Prostate gland (tissue), 2 donors: ENCODE data around the gene KANK4. TPM values are rescaled to one million over a fixed set of nuclear protein-coding genes. Genes with fewer than 3 reads are reported as not detected.

ENCODE experiments used
- DNase-seq: peaks from one replicate; pipeline ENCODE4 v3.0.0-alpha.2; 2019; ENCODE audit warnings: low spot score
- H3K27ac ChIP-seq, 2 donors: fragments of 200-600 bp; sonication (generic); 2 replicates each; pipeline ENCODE4 v1.5.1; 2017 to 2019
- H3K27me3 ChIP-seq: fragments of 200-600 bp; sonication (generic); replicated peaks from 2 replicates; pipeline ENCODE4 v1.5.1; 2019; ENCODE audit not compliant: insufficient read depth
- H3K36me3 ChIP-seq, 2 donors: fragments of 200-600 bp; sonication (generic); 1 replicate in 1 of 2; 2 replicates in 1 of 2; pipeline versions ENCODE4 v1.5.1 to v1.8.1; 2017 to 2019
- H3K4me1 ChIP-seq: fragments of 200-600 bp; sonication (generic); replicated peaks from 2 replicates; pipeline ENCODE4 v1.5.1; 2019
- H3K4me3 ChIP-seq, 2 donors: fragments of 200-600 bp; sonication (generic); 2 replicates each; pipeline ENCODE4 v1.5.1; 2017 to 2019
- H3K9me3 ChIP-seq: fragments of 200-600 bp; sonication (generic); 2 replicates; pipeline ENCODE4 v1.5.1; 2017
- POLR2A ChIP-seq: fragments of 450-650 bp; IDR thresholded peaks from one replicate; pipeline ENCODE4 v1.6.1; 2016; ENCODE audit warnings: antibody characterized with exemption, mild to moderate bottlenecking
- POLR2AphosphoS5 ChIP-seq: sonication (generic); formaldehyde crosslinking; IDR thresholded peaks from one replicate; pipeline ENCODE4 v1.6.1; 2017; ENCODE audit warnings: antibody characterized with exemption
- WGBS: methylation state at CpG from one replicate; pipeline ENCODE4 v1.1.5; 2018; 5-methylcytosine and 5-hydroxymethylcytosine counted together
- intact Hi-C: fragments of 100-400 bp; cut with DNase I; formaldehyde crosslinking; loops from one replicate; pipeline ENCODE4 v1.14.2; 2022
- total RNA-seq, 2 donors: library from RNA; depleted of rRNA; stranded (reverse); fragments of >200 nt; gene quantifications; one replicate each; pipeline ENCODE4 v1.1.0, GENCODE V29; 2016
- TF ChIP-seq, protein P1 (sequence below), 4 experiments: fragments of 200-600 bp in 2 of 4; fragments of 450-650 bp in 2 of 4; sonication (generic) in 2 of 4; IDR thresholded peaks; 1 replicate in 3 of 4; 2 replicates in 1 of 4; pipeline ENCODE4 v1.5.1; 2016 to 2019; ENCODE audit warnings: antibody characterized with exemption in 4 of 4, mild to moderate bottlenecking in 2 of 4, moderate library complexity in 2 of 4

The KANK4 gene
- total RNA-seq, 2 donors from 2014 or later, result 6.1 to 6.8 TPM

DNA sequence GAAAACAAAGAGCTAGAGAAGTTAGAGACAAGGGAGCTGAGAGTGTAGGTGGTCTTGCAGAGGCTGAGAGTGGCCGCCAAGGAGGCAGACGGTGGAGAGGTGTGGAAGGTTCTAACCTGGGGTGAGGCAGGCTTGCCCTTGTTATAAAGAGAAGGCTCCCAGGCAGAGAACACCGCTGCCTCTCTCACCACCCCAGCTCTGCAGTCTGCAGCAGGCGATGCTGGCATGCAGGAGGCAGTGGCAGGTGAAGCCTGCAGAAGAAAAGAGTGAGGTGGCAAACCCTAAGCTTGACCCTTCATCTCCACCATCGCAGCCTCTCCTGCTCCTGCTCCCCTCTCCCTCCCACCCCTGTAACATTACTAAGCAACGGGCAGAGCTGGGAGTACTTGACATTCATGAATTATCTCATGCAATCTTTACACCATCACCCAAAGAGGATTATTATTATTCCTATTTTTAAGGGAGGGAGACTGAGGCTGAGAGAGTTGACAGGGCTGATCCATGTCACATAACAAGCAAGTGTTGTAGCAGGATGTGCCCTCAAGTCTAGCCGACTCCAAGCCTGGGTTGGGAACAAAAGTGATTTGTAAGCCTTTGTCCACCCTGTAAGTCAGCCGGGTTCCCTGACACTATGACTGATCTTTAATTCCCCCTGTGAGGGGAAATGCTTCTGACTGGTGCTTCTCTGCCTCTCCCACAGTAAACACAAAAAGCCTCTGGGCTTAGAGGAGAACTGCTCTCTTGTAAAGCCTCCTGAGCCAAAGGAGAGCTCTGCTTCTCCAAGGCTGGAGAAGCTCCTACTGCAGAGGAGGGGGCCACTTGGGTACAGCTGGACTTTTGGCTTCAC is 36.1 kb downstream of the KANK4 start:
- WGBS, result 62% methylated on average over 8 of the region's 8 CpGs
- H3K27me3 ChIP-seq, result no peaks in the 10 kb centered on the region
- H3K27ac ChIP-seq, result no peak overlapping the region
- H3K4me3 ChIP-seq, result no peak overlapping the region
- H3K36me3 ChIP-seq, result no peaks in the 10 kb centered on the region
- no peak for TF ChIP-seq POLR2AphosphoS5
- TF ChIP-seq POLR2A, result no peak
- TF ChIP-seq, protein P1, sequence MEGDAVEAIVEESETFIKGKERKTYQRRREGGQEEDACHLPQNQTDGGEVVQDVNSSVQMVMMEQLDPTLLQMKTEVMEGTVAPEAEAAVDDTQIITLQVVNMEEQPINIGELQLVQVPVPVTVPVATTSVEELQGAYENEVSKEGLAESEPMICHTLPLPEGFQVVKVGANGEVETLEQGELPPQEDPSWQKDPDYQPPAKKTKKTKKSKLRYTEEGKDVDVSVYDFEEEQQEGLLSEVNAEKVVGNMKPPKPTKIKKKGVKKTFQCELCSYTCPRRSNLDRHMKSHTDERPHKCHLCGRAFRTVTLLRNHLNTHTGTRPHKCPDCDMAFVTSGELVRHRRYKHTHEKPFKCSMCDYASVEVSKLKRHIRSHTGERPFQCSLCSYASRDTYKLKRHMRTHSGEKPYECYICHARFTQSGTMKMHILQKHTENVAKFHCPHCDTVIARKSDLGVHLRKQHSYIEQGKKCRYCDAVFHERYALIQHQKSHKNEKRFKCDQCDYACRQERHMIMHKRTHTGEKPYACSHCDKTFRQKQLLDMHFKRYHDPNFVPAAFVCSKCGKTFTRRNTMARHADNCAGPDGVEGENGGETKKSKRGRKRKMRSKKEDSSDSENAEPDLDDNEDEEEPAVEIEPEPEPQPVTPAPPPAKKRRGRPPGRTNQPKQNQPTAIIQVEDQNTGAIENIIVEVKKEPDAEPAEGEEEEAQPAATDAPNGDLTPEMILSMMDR (IDR thresholded peaks at IDR 0.05), result no peak
- intact Hi-C loops, result no loop called here
- no peak for DNase-seq
- no peaks in the 10 kb centered on the region for H3K4me1 ChIP-seq
- no peaks in the 10 kb centered on the region for H3K9me3 ChIP-seq

DNA sequence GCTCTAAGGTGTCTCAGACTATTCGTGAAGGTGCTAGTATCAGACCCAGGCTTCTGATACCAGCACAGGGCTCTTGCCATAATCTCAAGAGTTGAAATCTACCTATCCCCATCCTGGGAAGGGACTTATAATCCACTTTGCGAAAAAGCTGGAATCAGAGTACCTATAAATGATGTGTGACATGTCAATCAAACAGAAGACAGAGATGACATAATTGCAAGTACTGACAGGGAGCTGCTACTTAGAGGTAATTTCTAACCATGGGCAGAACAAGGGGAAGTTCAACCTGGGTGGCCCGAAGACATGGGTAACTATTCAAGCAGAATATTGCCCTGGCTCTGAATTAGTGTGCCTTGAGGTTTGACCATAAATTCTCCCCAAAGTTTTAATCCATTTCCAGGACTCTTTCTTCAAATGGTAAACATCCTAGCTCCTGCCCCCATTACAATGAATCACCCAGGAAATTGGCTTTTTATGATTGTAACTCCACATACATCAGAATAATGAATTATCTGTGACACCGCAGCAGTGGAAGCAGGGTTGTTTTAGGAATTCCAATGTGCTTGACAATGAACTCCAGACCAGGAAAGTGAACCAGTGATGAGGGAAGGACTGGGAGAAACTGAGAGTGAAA is 37.2 kb downstream of the KANK4 start:
- intact Hi-C loops, result no loop called here
- 77% methylated on average over 4 of the region's 4 CpGs for WGBS

DNA sequence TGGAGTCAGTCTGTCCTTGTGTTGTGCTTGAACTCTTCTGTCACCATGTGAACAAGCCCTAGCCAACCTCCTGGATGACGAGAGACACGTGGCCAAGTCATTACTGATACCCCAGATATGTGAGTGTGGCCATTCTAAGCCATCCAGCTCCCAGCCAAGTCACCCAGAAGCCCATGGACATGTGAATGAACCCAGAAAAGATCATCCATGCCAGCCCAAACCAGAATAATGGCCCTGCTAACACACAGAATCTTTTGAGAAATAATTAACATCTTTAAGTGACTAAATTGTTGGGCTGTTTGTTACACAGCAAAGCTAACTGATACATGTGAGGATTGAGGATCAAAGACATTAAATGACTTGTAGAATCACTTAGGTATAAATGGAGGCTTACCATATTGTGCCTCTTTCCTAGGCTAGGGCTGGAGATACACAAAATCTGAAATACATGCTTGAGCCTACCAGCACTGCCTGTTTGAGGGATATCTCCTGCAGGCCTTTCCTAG is 38.2 kb downstream of the KANK4 start:
- TF ChIP-seq, protein P1 (IDR thresholded peaks at IDR 0.05), result no peak
- TF ChIP-seq POLR2A (no peak), POLR2AphosphoS5 (no peak)
- Histone ChIP-seq H3K27ac (no peak overlapping the region), H3K4me3 (no peak overlapping the region), H3K9me3 (no peaks in the 10 kb centered on the region), H3K4me1 (no peaks in the 10 kb centered on the region), H3K36me3 (no peaks in the 10 kb centered on the region), H3K27me3 (no peaks in the 10 kb centered on the region)
- intact Hi-C loops, result no loop called here
- WGBS, result 83% methylated on average over 2 of the region's 2 CpGs
- no peak for DNase-seq

More for the DNA sequence above, 37.2 kb downstream of the KANK4 start:
- H3K27ac ChIP-seq, result no peak overlapping the region
- TF ChIP-seq POLR2AphosphoS5 (no peak), POLR2A (no peak)
- TF ChIP-seq, protein P1 (IDR thresholded peaks at IDR 0.05), result no peak
- H3K27me3 ChIP-seq, result no peaks in the 10 kb centered on the region
- no peaks in the 10 kb centered on the region for H3K9me3 ChIP-seq
- H3K36me3 ChIP-seq, result no peaks in the 10 kb centered on the region
- H3K4me3 ChIP-seq, result no peak overlapping the region
- no peak for DNase-seq
- no peaks in the 10 kb centered on the region for H3K4me1 ChIP-seq

DNA sequence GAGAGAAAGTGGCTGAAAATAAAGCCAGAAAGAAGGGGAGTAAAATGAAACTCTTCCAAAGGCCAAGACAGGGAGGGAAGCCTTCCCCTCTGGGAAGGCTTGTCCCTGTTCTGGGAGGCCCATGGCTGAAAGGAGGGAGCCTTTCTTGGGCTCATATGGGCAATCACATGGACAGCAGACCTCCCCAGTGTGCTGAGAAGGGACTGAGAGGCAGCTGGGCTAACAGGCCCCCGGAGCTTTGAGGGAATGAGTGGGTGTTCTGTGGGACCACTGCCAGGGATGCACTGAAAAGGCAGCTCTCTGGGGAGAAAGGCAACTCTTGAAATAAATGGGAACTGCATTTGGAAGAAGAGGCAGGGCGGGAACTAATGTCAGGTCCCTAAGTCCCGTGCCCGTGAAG is 39.1 kb downstream of the KANK4 start:
- Histone ChIP-seq H3K27me3 (no peaks in the 10 kb centered on the region), H3K36me3 (no peaks in the 10 kb centered on the region), H3K4me1 (no peaks in the 10 kb centered on the region), H3K4me3 (no peak overlapping the region), H3K27ac (no peak overlapping the region), H3K9me3 (no peaks in the 10 kb centered on the region)
- intact Hi-C loops, result no loop called here
- DNase-seq, result no peak
- 57% methylated on average over 4 of the region's 4 CpGs for WGBS
- TF ChIP-seq, protein P1 (IDR thresholded peaks at IDR 0.05), result no peak
- TF ChIP-seq POLR2AphosphoS5, result no peak
- TF ChIP-seq POLR2A, result no peak
